ENCODE data around the gene TMEM43.

GRCh38 chr3:14132689-14133088, 7.8 kb downstream of the TMEM43 start:
- TF ChIP-seq POLR2A (IDR thresholded peaks at IDR 0.05) (no peak), CTCF (IDR thresholded peaks at IDR 0.05) (no peak)
